ENCODE results near the gene CR1.
"Not testable (repeated sequence)": the region's sequence is repeated elsewhere in the genome, so short reads cannot be mapped to it uniquely, and the experiment has no call there.

The CR1 gene

GRCh38 chr1:207510444-207510843 is 14.5 kb downstream of the CR1 start:
- DNase-seq: no peak

- DNase-seq: no peak
Measured at GRCh38 chr1:207514890-207515289, 18.9 kb downstream of the CR1 start.

GRCh38 chr1:207516729-207517128 is 20.8 kb downstream of the CR1 start:
- no peak for DNase-seq

- DNase-seq: no peak
Measured at GRCh38 chr1:207518608-207519236, 22.8 kb downstream of the CR1 start.

- no peak for DNase-seq
Measured at GRCh38 chr1:207519505-207520399, 23.8 kb downstream of the CR1 start.

GRCh38 chr1:207520400-207521345 is 24.7 kb downstream of the CR1 start:
- DNase-seq: not testable (repeated sequence)

- not testable (repeated sequence) for DNase-seq
Measured at GRCh38 chr1:207525239-207525638, 29.3 kb downstream of the CR1 start.

- not testable (repeated sequence) for DNase-seq
Measured at GRCh38 chr1:207528401-207528800, 32.4 kb downstream of the CR1 start.

GRCh38 chr1:207536263-207536662 is 40.3 kb downstream of the CR1 start:
- DNase-seq: not testable (repeated sequence)

GRCh38 chr1:207546677-207547357 is 50.9 kb downstream of the CR1 start:
- DNase-seq: not testable (repeated sequence)

GRCh38 chr1:207554823-207555222 is 58.9 kb downstream of the CR1 start:
- DNase-seq: not testable (repeated sequence)

- no peak for DNase-seq
Measured at GRCh38 chr1:207565546-207566468, 69.8 kb downstream of the CR1 start.

GRCh38 chr1:207571926-207572325 is 76.0 kb downstream of the CR1 start:
- DNase-seq: not testable (repeated sequence)

GRCh38 chr1:207573074-207573473 is 77.1 kb downstream of the CR1 start:
- not testable (repeated sequence) for DNase-seq

GRCh38 chr1:207575381-207575780 is 79.4 kb downstream of the CR1 start:
- DNase-seq: not testable (repeated sequence)

- no peak for DNase-seq
Measured at GRCh38 chr1:207578796-207579435, 83.0 kb downstream of the CR1 start.

GRCh38 chr1:207579436-207579799 is 83.5 kb downstream of the CR1 start:
- DNase-seq: peak; percentile 20

- DNase-seq: no peak
Measured at GRCh38 chr1:207581496-207582153, 85.7 kb downstream of the CR1 start.

GRCh38 chr1:207589506-207589905 is 93.5 kb downstream of the CR1 start:
- not testable (repeated sequence) for DNase-seq

GRCh38 chr1:207591205-207591604 is 95.2 kb downstream of the CR1 start:
- not testable (repeated sequence) for DNase-seq
